ENCODE measurements around the gene TEX26. TPM values are rescaled to one million over a fixed set of nuclear protein-coding genes. Genes with fewer than 3 reads are reported as not detected.

Gene TEX26
- total RNA-seq, 4 donors from 2014 or later, result not detected

DNA sequence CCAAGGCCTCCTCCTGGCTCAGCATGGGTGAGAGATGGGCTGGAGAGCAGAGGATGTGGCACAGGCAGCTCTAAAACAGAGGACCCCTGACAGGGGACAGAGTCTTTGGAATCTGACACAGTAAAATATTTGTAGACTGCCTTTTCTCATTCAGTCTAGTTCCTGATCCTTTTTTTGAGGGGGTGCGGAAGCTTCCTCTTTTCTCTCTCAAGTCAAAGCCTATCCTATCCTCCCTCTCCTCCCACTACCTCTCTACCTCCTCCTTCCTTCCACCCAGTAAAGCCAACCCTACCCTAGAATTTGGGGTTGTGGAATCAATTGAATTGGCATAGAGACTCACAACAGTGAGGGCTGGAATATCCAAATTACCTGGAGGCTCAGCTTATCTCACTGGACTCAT, 82.0 kb downstream of the TEX26 start:
- intact Hi-C loops (cut with DNase I; ENCODE audit: low total_unique reads), result no loop called here
- Histone ChIP-seq H3K27ac (no peak overlapping the region), H3K9me3 (no peaks in the 10 kb centered on the region), H3K4me1 (no peaks in the 10 kb centered on the region), H3K27me3 (no peaks in the 10 kb centered on the region), H3K4me3 (no peak overlapping the region), H3K36me3 (no peaks in the 10 kb centered on the region)
- no peak for TF ChIP-seq POLR2A (IDR thresholded peaks at IDR 0.05)
- TF ChIP-seq, protein P1, sequence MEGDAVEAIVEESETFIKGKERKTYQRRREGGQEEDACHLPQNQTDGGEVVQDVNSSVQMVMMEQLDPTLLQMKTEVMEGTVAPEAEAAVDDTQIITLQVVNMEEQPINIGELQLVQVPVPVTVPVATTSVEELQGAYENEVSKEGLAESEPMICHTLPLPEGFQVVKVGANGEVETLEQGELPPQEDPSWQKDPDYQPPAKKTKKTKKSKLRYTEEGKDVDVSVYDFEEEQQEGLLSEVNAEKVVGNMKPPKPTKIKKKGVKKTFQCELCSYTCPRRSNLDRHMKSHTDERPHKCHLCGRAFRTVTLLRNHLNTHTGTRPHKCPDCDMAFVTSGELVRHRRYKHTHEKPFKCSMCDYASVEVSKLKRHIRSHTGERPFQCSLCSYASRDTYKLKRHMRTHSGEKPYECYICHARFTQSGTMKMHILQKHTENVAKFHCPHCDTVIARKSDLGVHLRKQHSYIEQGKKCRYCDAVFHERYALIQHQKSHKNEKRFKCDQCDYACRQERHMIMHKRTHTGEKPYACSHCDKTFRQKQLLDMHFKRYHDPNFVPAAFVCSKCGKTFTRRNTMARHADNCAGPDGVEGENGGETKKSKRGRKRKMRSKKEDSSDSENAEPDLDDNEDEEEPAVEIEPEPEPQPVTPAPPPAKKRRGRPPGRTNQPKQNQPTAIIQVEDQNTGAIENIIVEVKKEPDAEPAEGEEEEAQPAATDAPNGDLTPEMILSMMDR (IDR thresholded peaks at IDR 0.05 in 4 of 5, conservative IDR thresholded peaks at IDR 0.05 in 1 of 5), result no peak
- ATAC-seq (no peak), DNase-seq (no peak)
- in situ Hi-C loops (cut with MboI; ENCODE audit: low sequenced_read_pairs in 4 of 4), result no loop called here

DNA sequence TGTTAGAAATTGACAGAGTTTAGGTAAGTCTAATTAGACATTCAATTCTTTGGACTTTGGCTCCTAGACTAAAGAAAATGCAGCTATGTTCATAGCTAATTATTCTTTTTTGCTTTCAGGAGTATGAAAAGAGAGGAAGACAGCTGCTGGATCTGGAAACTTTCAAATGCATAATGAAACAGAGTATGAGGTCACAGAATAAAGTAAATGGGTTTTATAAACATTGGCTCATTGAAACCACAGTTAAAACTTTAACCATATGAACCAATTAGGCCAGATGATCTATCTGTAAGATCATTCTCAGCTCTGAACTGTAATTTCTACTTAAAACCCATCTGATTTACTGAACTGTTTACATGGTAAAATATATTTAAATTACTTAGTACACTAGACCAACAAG, 82.7 kb downstream of the TEX26 start:
- Histone ChIP-seq H3K27me3 (no peaks in the 10 kb centered on the region), H3K4me1 (no peaks in the 10 kb centered on the region), H3K27ac (no peak overlapping the region), H3K4me3 (no peak overlapping the region), H3K36me3 (no peaks in the 10 kb centered on the region), H3K9me3 (no peaks in the 10 kb centered on the region)
- in situ Hi-C loops (cut with MboI; ENCODE audit: low sequenced_read_pairs in 4 of 4) (no loop called here), intact Hi-C loops (cut with DNase I; ENCODE audit: low total_unique reads) (no loop called here)
- TF ChIP-seq, protein P1 (IDR thresholded peaks at IDR 0.05 in 4 of 5, conservative IDR thresholded peaks at IDR 0.05 in 1 of 5), result no peak
- TF ChIP-seq POLR2A (IDR thresholded peaks at IDR 0.05), result no peak
- DNase-seq (no peak), ATAC-seq (no peak)

DNA sequence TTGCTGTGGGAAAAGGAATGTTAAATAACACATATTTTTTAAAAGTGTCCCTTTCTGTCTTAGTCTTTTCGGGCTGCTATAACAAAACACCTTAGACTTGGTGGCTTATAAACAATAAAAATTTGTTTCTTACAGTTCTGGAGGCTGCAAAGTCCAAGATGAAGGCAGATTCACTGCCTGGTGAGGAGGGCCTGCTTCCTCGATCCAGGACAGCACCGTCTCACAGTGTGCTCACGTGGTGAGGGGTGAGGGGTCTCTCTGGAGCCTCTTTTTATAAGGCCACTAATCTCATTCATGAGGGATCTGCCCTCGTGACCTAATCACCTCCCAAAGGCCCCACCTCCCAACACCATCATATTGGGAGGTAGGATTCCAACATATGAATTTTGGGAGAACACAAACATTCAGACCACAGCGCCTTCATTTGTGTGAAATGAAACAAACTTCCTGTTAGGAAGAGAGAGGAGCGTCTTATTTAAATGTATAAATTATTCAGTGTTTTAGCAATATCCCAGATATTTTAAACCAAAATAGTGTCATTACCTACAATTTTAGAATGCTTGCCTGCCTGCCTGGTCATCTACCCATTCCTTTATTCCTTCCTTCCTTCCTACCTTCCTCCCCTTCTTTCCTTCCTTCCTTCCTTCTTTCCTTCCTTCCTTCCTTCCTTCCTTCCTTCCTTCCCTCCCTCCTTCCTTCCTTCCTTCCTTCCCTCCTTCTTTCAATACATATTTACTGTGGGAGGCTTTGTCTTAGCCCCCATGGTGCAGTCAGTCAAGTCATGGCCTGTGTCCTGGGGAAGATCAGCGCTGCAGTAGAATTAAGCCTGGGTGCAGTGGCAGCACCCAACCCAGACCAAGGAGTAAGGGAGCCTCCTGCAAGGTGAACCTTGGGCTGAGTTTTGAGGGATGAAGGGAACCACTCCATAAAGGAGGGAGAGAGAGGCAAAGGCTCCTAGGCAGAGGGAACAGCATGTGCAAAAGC, 84.2 kb downstream of the TEX26 start:
- intact Hi-C loops (cut with DNase I; ENCODE audit: low total_unique reads) (no loop called here), in situ Hi-C loops (cut with MboI; ENCODE audit: low sequenced_read_pairs in 4 of 4) (no loop called here)
- H3K27ac ChIP-seq, result no peak overlapping the region
- H3K36me3 ChIP-seq, result no peaks in the 10 kb centered on the region
- H3K4me1 ChIP-seq, result no peaks in the 10 kb centered on the region
- no peaks in the 10 kb centered on the region for H3K9me3 ChIP-seq
- H3K4me3 ChIP-seq, result no peak overlapping the region
- TF ChIP-seq POLR2A (IDR thresholded peaks at IDR 0.05), result no peak
- TF ChIP-seq, protein P1 (IDR thresholded peaks at IDR 0.05 in 4 of 5, conservative IDR thresholded peaks at IDR 0.05 in 1 of 5), result no peak
- no peaks in the 10 kb centered on the region for H3K27me3 ChIP-seq
- no peak for DNase-seq
- no peak for ATAC-seq

DNA sequence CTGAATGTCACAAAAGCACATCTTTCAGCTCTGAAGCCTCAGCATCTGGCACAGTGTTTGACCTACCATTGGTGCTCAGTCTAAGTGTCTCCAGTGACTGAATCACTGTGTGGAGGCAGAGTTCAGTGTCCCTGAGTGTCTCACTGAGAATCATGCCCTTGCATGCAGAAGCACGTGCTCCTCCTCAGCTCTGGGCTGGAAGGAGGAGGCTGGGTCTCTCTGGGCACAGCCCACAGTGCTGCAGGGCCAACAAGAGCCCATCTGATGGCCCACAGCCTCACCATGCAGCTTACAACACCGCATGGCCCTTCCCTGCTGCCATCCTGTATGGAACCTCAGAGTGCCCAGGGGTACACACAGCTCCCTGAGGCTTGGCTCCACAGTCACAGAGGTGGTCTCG, 86.1 kb downstream of the TEX26 start:
- no peak overlapping the region for H3K27ac ChIP-seq
- no peak for DNase-seq
- intact Hi-C loops (cut with DNase I; ENCODE audit: low total_unique reads) (no loop called here), in situ Hi-C loops (cut with MboI; ENCODE audit: low sequenced_read_pairs in 4 of 4) (no loop called here)
- H3K27me3 ChIP-seq, result no peaks in the 10 kb centered on the region
- ATAC-seq, result no peak
- no peaks in the 10 kb centered on the region for H3K36me3 ChIP-seq
- TF ChIP-seq, protein P1 (IDR thresholded peaks at IDR 0.05 in 4 of 5, conservative IDR thresholded peaks at IDR 0.05 in 1 of 5), result no peak
- TF ChIP-seq POLR2A (IDR thresholded peaks at IDR 0.05), result no peak
- no peaks in the 10 kb centered on the region for H3K4me1 ChIP-seq
- no peak overlapping the region for H3K4me3 ChIP-seq
- no peaks in the 10 kb centered on the region for H3K9me3 ChIP-seq
